ENCODE results near the gene CCDC117.

The CCDC117 gene

DNA sequence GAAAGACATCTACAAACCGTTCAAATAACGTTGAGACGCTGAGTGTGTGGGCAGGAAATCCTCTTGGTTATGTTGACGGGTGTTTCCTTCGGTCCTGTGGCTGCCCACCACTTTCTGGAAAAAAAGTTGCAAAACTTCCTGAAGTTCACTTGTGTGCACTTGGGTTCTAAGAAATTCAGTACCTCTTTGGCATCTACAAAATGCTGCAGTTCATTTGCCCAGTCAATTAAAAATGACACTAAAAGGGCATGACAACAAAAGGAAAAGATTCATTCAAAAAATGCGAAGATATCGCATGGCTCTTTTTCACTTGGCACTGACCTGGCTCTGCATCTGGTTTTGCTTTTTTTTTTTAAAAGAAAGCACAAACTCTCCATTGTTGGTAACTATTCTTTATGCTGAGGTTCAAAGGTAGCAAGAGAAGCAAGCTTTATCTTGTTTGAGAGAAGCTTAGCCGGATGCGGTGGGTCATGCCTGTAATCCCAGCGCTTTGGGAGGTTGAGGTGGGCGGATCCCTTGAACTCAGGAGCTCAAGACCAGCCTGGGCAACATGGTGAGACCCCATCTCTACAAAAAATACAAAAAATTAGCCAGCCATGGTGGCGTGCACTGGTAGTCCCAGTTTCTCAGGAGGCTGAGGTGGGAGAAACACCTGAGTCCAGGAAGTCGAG, 38.5 kb downstream of the CCDC117 start:
- Histone ChIP-seq H3K27me3 (ENCODE audit: control insufficient read depth in 1 of 2, insufficient read depth in 2 of 2, low read length in 2 of 2) (no peaks in the 10 kb centered on the region), H3K4me1 (ENCODE audit: insufficient read depth, low read length) (peaks cover 5% of the 10 kb centered on the region), H3K9me3 (ENCODE audit: low read length) (no peaks in the 10 kb centered on the region), H3K36me3 (ENCODE audit: insufficient read depth, low read length) (peaks cover 8% of the 10 kb centered on the region), H3K9ac (ENCODE audit: low read length) (no peak overlapping the region), H3K4me3 (ENCODE audit: low read depth in 1 of 2, low read length in 2 of 2) (no peak overlapping the region), H3K27ac (ENCODE audit: low read depth, low read length) (no peak overlapping the region)

DNA sequence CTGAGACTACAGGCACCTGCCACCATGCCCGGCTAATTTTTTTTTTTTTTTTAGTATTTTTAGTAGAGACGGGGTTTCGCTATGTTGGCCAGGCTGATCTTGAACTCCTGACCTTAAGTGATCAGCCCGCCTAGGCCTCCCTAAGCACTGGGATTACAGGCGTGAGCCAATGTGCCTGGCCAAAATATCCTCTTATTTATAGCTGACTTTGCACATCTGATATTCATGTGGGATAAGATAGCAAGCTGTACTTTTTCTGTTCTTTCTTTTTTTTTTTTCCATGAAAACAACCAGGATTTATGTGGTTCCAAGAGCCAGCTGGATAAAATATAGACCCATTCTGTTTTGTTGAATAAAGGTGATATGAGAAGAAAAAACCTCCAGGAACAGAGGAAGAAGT, 40.0 kb downstream of the CCDC117 start:
- H3K27ac ChIP-seq (ENCODE audit: low read depth, low read length): no peak overlapping the region
- no peak overlapping the region for H3K4me3 ChIP-seq (ENCODE audit: low read depth in 1 of 2, low read length in 2 of 2)
- no peaks in the 10 kb centered on the region for H3K27me3 ChIP-seq (ENCODE audit: control insufficient read depth in 1 of 2, insufficient read depth in 2 of 2, low read length in 2 of 2)
- no peak overlapping the region for H3K9ac ChIP-seq (ENCODE audit: low read length)
- H3K4me1 ChIP-seq (ENCODE audit: insufficient read depth, low read length): peaks cover 5% of the 10 kb centered on the region
- peaks cover 8% of the 10 kb centered on the region for H3K36me3 ChIP-seq (ENCODE audit: insufficient read depth, low read length)
- no peaks in the 10 kb centered on the region for H3K9me3 ChIP-seq (ENCODE audit: low read length)

DNA sequence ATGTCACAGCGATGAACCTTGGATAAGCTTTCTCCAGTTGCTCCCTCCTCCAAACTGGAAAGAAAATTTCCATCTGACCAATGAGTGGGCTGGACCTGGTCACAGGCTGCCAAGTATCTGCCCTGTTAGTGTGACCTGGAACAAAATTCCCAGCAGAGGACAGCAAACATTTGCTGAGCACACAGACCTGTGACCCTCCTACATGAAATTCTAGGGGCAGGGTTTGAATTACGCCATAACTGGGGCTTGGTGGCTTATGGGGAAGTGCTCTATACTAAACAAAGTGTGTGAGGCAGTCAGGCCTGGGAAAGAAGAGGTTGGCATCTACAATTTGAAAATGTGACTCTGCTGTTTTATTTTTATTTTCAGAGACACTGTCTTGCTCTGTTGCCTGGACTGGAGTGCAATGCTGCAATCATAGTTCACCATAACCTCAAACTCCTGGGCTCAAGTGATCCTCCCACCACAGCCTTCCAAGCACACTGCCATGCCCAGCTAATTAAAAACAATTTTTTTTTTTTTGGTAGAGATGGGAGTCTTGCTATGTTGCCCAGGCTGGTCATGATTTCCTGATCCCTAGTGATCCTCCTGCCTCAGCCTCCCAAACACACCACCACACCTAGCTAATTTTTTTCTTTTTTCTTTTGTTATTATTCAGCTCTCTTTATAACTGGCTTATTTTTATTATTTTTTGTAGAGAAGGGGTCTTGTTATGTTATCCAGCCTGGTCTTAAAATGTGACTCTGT, 41.5 kb downstream of the CCDC117 start:
- H3K27ac ChIP-seq (ENCODE audit: low read depth, low read length): no peak overlapping the region
- H3K9ac ChIP-seq (ENCODE audit: low read length): no peak overlapping the region
- no peaks in the 10 kb centered on the region for H3K27me3 ChIP-seq (ENCODE audit: control insufficient read depth in 1 of 2, insufficient read depth in 2 of 2, low read length in 2 of 2)
- H3K36me3 ChIP-seq (ENCODE audit: insufficient read depth, low read length): peaks cover 3% of the 10 kb centered on the region
- H3K4me3 ChIP-seq (ENCODE audit: low read depth in 1 of 2, low read length in 2 of 2): no peak overlapping the region
- peaks cover 15% of the 10 kb centered on the region for H3K4me1 ChIP-seq (ENCODE audit: insufficient read depth, low read length)
- no peaks in the 10 kb centered on the region for H3K9me3 ChIP-seq (ENCODE audit: low read length)

DNA sequence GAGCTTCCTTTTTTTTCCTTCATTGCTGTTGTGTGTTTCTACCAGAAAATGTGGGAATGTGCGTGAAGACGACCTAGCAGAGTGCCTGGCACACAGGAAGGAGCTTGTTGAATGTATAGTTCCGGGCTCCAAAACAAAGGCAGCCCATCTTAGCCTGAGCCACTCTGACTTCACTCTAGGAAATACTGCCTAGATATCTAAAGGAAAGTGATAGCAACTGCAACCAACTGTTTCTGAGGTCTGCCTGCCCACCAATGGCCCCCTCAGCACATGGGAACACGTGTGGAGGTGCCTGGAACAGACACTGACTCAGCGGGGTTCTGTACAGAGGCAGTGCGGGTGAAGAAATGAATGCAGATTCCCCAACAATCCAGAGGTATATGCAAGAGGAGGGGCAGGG, 42.6 kb downstream of the CCDC117 start:
- Histone ChIP-seq H3K27me3 (ENCODE audit: control insufficient read depth in 1 of 2, insufficient read depth in 2 of 2, low read length in 2 of 2) (no peaks in the 10 kb centered on the region), H3K27ac (ENCODE audit: low read depth, low read length) (no peak overlapping the region), H3K36me3 (ENCODE audit: insufficient read depth, low read length) (no peaks in the 10 kb centered on the region), H3K9me3 (ENCODE audit: low read length) (no peaks in the 10 kb centered on the region), H3K4me1 (ENCODE audit: insufficient read depth, low read length) (peaks cover 17% of the 10 kb centered on the region), H3K9ac (ENCODE audit: low read length) (no peak overlapping the region), H3K4me3 (ENCODE audit: low read depth in 1 of 2, low read length in 2 of 2) (no peak overlapping the region)

DNA sequence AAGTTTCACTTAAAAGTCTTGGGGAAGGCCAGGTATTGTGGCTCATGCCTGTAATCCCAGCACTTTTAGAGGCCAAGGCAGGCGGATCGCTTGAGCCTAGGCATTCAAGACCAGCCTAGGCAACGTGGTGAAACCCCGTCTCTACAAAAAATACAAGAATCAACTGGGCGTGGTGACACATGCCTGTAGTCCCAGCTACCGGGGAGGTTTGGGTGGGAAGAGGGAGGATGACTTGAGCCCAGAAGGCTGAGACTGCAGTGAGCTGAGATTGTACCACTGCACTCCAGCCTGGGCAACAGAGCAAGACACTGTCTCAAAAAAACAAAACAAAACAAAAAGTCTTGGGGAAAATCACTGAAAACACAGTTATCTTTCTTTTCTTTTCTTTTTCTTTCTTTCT, 43.2 kb downstream of the CCDC117 start:
- H3K36me3 ChIP-seq (ENCODE audit: insufficient read depth, low read length): no peaks in the 10 kb centered on the region
- no peak overlapping the region for H3K9ac ChIP-seq (ENCODE audit: low read length)
- H3K27ac ChIP-seq (ENCODE audit: low read depth, low read length): no peak overlapping the region
- H3K4me1 ChIP-seq (ENCODE audit: insufficient read depth, low read length): peaks cover 17% of the 10 kb centered on the region
- H3K27me3 ChIP-seq (ENCODE audit: control insufficient read depth in 1 of 2, insufficient read depth in 2 of 2, low read length in 2 of 2): no peaks in the 10 kb centered on the region
- no peak overlapping the region for H3K4me3 ChIP-seq (ENCODE audit: low read depth in 1 of 2, low read length in 2 of 2)
- H3K9me3 ChIP-seq (ENCODE audit: low read length): no peaks in the 10 kb centered on the region

DNA sequence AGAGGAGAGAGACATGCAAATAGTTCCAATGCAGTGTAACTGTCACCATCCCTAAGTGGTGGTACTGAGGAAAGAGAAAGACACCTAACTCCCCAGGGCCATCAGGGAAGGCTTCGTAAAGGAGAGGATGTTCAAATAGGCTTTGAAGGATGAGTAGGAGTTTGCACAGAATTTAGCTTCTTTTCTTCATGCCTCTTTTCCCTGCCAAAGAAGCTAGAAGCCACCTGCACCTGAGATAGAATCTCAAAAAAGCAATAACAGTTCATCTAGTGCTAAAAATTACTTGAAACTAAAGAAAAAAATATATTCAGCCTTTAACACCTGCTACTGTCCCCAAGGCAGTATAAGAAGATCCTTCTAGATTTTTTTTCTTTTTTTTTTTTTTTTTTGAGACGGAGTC, 44.6 kb downstream of the CCDC117 start:
- Histone ChIP-seq H3K4me3 (ENCODE audit: low read depth in 1 of 2, low read length in 2 of 2) (no peak overlapping the region), H3K4me1 (ENCODE audit: insufficient read depth, low read length) (peaks cover 17% of the 10 kb centered on the region), H3K36me3 (ENCODE audit: insufficient read depth, low read length) (no peaks in the 10 kb centered on the region), H3K9ac (ENCODE audit: low read length) (no peak overlapping the region), H3K27ac (ENCODE audit: low read depth, low read length) (no peak overlapping the region), H3K27me3 (ENCODE audit: control insufficient read depth in 1 of 2, insufficient read depth in 2 of 2, low read length in 2 of 2) (no peaks in the 10 kb centered on the region), H3K9me3 (ENCODE audit: low read length) (no peaks in the 10 kb centered on the region)

DNA sequence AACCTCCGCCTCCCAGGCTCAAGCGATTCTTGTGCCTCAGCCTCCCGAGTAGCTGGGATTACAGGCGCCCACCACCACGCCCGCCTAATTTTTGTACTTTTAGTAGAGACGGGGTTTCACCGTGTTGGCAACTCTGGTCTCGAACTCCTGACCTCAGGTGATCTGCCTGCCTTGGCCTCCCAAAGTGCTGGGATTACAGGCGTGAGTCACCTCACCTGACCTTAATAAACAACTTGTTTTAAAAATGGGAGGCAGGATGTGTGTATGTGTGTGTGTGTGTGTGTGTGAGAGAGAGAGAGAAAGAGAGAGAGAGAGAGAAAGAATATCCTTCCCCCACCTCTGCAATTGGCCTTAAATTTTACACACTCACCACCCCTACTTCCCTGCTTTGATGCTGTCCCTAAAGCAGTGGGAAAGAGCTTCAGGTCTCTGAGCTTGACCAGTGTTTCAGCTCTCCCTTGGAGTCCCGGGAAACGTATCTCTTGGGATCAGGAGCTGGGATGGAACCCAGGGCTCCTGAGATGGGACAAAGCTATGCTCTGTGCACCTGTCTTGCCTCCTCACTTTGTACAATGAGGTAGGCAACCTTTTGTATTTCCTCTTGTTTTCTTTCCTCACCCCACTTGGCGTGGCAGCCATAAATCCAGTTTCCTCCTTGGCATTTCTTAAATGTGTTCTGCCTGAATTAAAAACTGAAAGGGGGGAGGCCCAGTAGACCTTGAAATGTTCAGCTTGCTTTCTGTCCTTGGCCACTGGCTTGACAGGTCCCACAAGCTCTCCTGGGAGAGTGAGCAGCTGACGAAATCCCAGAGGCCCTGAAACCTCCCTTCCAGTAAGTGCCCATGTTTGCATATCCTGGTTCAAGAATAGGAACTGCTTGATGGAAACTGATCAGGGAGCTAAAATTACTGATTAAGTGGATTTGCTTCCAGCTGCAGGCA, 45.7 kb downstream of the CCDC117 start:
- Histone ChIP-seq H3K36me3 (ENCODE audit: insufficient read depth, low read length) (no peaks in the 10 kb centered on the region), H3K9me3 (ENCODE audit: low read length) (no peaks in the 10 kb centered on the region), H3K4me3 (ENCODE audit: low read depth in 1 of 2, low read length in 2 of 2) (no peak overlapping the region), H3K27me3 (ENCODE audit: control insufficient read depth in 1 of 2, insufficient read depth in 2 of 2, low read length in 2 of 2) (no peaks in the 10 kb centered on the region), H3K9ac (ENCODE audit: low read length) (no peak overlapping the region), H3K4me1 (ENCODE audit: insufficient read depth, low read length) (peaks cover 17% of the 10 kb centered on the region), H3K27ac (ENCODE audit: low read depth, low read length) (no peak overlapping the region)

DNA sequence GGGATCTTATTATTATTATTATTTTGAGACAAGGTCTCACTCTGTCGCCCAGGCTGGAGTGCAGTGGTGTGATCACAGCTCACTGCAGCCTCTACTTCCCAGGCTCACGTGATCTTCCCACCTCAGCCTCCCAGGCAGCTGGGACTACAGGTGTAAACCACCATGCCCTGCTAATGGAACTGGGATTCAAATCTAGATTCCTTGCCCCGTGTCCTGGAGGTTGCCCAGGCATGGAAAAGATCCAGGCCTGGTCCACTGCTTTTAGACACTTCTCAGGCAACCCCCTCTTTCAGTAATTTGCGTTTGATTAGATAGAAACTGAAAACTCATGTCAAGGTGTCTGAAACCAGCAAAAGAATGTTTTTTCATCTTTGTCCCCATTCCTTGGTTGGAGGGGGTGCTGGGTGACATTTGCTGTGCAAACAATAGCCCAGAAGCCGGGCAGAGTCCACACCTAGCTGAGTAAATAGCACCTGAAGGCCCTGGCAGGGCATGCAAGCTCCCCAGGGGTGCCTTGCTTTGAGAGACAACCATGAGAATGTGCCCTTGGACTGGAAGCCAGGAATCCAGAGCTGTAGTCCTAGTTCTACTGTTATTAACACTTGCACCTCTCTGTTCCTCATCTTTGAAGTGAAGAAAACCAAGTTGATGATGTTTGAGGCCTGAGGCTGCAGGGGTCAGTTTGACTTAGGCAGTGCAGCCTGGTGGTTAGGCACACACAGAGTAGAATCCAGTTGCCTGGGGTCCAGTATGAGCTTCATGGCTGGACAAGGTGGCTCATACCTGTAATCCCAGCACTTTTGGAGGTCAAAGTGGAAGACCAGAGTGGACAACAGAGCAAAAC, 47.0 kb downstream of the CCDC117 start:
- H3K36me3 ChIP-seq (ENCODE audit: insufficient read depth, low read length): no peaks in the 10 kb centered on the region
- no peak overlapping the region for H3K9ac ChIP-seq (ENCODE audit: low read length)
- peaks cover 12% of the 10 kb centered on the region for H3K4me1 ChIP-seq (ENCODE audit: insufficient read depth, low read length)
- H3K27me3 ChIP-seq (ENCODE audit: control insufficient read depth in 1 of 2, insufficient read depth in 2 of 2, low read length in 2 of 2): no peaks in the 10 kb centered on the region
- no peaks in the 10 kb centered on the region for H3K9me3 ChIP-seq (ENCODE audit: low read length)
- H3K27ac ChIP-seq (ENCODE audit: low read depth, low read length): no peak overlapping the region
- no peak overlapping the region for H3K4me3 ChIP-seq (ENCODE audit: low read depth in 1 of 2, low read length in 2 of 2)

DNA sequence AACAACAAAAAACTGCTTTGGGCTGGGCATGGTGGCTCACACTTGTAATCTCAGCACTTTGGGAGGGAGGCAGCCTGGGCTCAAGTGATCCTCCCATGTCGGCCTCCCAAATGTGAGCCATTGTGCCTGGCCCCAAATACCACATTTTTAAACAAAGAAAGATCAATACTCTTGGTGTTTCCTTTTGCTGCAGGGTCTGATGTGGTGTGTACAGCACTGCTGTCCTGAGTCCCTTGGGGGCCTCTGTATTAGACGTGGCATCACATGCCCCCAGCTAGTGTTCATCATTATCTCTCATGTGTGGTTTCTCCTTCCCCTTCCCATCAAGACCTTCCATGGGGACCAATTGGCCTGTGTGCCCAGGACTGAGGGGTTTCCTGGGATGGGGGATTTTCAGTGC, 48.4 kb downstream of the CCDC117 start:
- Histone ChIP-seq H3K4me3 (ENCODE audit: low read depth in 1 of 2, low read length in 2 of 2) (no peak overlapping the region), H3K36me3 (ENCODE audit: insufficient read depth, low read length) (no peaks in the 10 kb centered on the region), H3K9ac (ENCODE audit: low read length) (no peak overlapping the region), H3K27me3 (ENCODE audit: control insufficient read depth in 1 of 2, insufficient read depth in 2 of 2, low read length in 2 of 2) (no peaks in the 10 kb centered on the region), H3K9me3 (ENCODE audit: low read length) (no peaks in the 10 kb centered on the region), H3K4me1 (ENCODE audit: insufficient read depth, low read length) (peaks cover 12% of the 10 kb centered on the region), H3K27ac (ENCODE audit: low read depth, low read length) (no peak overlapping the region)

DNA sequence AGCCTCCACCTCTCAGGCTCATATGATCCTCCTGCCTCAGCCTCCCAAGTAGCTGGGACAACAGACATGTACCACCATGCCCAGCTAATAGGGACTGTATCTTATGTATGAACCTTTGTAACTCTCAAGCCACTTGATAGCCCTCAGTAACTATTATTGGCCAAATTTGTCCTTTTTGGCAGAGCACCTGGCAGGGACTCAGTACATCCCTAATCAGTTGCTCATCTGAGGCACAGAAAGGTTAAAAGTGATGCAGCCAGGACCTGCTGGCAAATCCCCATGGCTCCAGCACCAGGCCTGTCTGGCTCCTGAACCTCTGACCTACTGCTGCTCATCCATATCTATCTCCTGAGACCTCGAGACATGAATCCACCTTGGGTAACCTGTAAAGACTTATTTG, 49.0 kb downstream of the CCDC117 start:
- no peaks in the 10 kb centered on the region for H3K9me3 ChIP-seq (ENCODE audit: low read length)
- H3K27ac ChIP-seq (ENCODE audit: low read depth, low read length): no peak overlapping the region
- H3K36me3 ChIP-seq (ENCODE audit: insufficient read depth, low read length): no peaks in the 10 kb centered on the region
- no peak overlapping the region for H3K9ac ChIP-seq (ENCODE audit: low read length)
- no peaks in the 10 kb centered on the region for H3K27me3 ChIP-seq (ENCODE audit: control insufficient read depth in 1 of 2, insufficient read depth in 2 of 2, low read length in 2 of 2)
- no peak overlapping the region for H3K4me3 ChIP-seq (ENCODE audit: low read depth in 1 of 2, low read length in 2 of 2)
- peaks cover 12% of the 10 kb centered on the region for H3K4me1 ChIP-seq (ENCODE audit: insufficient read depth, low read length)
